Fibroblast of mammary gland (primary cell): ENCODE measurements around the gene TCP10L.
"Not testable (repeated sequence)": the region's sequence is repeated elsewhere in the genome, so short reads cannot be mapped to it uniquely, and the experiment has no call there.

Source experiments
- DNase-seq: peaks from one replicate; pipeline ENCODE4 v3.0.0-alpha.2; 2010; ENCODE audit warnings: low read depth
- H3K4me3 ChIP-seq: 2 replicates; pipeline ENCODE4 v1.5.1; 2011; ENCODE audit warnings: low read depth, mild to moderate bottlenecking, low read length, moderate library complexity; ENCODE audit not compliant: control insufficient read depth
- CTCF ChIP-seq: conservative IDR thresholded peaks from 2 replicates; pipeline ENCODE4 v1.5.1; 2011; ENCODE audit warnings: low read depth, low read length, inconsistent platforms; ENCODE audit not compliant: control insufficient read depth, insufficient read depth

The TCP10L gene

GRCh38 chr21:32611471-32611997, 26.2 kb upstream of the TCP10L start:
- H3K4me3 ChIP-seq, result peak overlapping the region; percentile 94
- TF ChIP-seq CTCF, result no peak
- peak; percentile 10 for DNase-seq

- DNase-seq, result not testable (repeated sequence)
- peak overlapping the region; percentile 30 for H3K4me3 ChIP-seq
Measured at GRCh38 chr21:32610940-32611339, 25.6 kb upstream of the TCP10L start.

GRCh38 chr21:32608851-32609250, 23.5 kb upstream of the TCP10L start:
- no peak for TF ChIP-seq CTCF
- DNase-seq, result no peak
- H3K4me3 ChIP-seq, result no peak overlapping the region

GRCh38 chr21:32605469-32605868, 20.1 kb upstream of the TCP10L start:
- no peak for TF ChIP-seq CTCF
- no peak for DNase-seq
- H3K4me3 ChIP-seq, result no peak overlapping the region

GRCh38 chr21:32604464-32604863, 19.1 kb upstream of the TCP10L start:
- H3K4me3 ChIP-seq, result no peak overlapping the region
- DNase-seq, result no peak
- TF ChIP-seq CTCF, result no peak

GRCh38 chr21:32603131-32603530, 17.8 kb upstream of the TCP10L start:
- DNase-seq, result no peak
- H3K4me3 ChIP-seq, result no peak overlapping the region
- no peak for TF ChIP-seq CTCF

GRCh38 chr21:32602099-32602498, 16.8 kb upstream of the TCP10L start:
- no peak overlapping the region for H3K4me3 ChIP-seq
- no peak for DNase-seq
- TF ChIP-seq CTCF, result no peak
